ENCODE data around the gene WDR31. TPM values are rescaled to one million over a fixed set of nuclear protein-coding genes. Genes with fewer than 3 reads are reported as not detected.

WDR31 gene
- 1 to 10 TPM; 1.3 to 2.3 (median 1.8) TPM for total RNA-seq

DNA sequence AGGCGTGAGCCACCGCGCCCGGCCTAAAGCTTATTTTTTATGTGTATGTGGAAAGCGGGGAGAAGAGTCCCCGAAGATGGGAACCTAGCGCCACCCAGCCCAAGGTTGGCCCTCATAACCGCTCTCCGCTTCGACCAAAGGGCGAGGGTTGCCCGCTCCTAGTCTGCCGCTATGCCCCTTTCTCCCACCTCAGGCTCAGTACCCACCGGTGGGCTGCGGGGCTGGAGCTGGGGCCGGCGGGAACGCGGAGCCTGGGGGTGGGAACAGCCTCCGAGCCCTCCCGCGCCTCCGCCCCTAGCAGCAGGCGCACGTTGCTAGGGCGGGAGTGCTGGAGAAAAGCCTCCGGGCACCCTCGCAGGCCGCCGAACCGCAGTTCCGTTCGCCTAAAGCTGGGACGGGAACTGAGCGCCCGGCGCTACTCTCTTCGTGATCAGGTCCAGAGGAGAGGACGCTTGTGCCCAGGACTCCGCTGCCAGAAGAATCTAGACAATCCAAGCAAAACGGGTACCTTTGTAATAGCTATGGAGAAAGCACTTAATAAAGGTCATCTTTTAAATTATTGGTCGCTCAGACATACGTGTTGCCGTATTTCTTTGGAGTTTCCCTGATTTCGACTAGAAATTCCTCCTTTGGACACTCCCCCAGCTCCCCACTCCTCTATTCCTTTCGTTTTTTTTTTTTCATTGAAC lies at the start of gene WDR31:
Gene WDR31 (minus strand): TSS at position 265 of the 689 bp plus-strand sequence. CDS start 8,253 bp downstream, outside the sequence.
- 1 to 2% methylated on average over 26 to 44 of the region's 46 CpGs for WGBS, 2 donors
- intact Hi-C loops (cut with DNase I; ENCODE audit: low total_unique reads): no loop called here
- DNase-seq (ENCODE audit: low spot score in 2 of 2): peak; percentile 80 to 97

DNA sequence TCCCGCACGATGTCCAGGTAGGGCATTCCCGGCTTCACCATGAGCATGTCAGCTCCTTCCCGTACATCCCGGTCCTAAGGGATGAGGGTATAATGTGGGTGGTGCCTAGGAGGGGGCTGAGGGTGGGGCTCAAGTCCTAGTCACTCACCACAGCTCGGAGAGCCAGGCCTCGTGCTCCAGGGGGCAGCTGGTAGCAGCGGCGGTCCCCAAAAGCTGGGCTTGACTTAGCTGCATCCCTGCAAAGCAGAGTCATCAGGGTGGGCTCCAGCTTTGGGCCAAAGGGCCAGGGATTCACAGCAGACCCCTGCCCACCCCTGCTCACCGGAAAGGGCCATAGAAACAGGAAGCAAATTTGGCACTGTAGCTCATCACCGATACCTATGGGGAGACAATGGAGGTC lies 49.4 kb upstream of the WDR31 start:
- no peak overlapping the region for H3K4me3 ChIP-seq (ENCODE audit: low read depth, poor library complexity, severe bottlenecking)
- WGBS, 2 donors: 88 to 94% methylated on average over 10 to 11 of the region's 11 CpGs
- no peak for DNase-seq (ENCODE audit: low spot score in 2 of 2)
- intact Hi-C loops (cut with DNase I; ENCODE audit: low total_unique reads): no loop called here
- TF ChIP-seq CTCF (IDR thresholded peaks at IDR 0.05) (no peak), POLR2A (IDR thresholded peaks at IDR 0.05) (no peak)

More for the DNA sequence above, at the start of gene WDR31:
- TF ChIP-seq POLR2A (IDR thresholded peaks at IDR 0.05): no peak
- no peak for TF ChIP-seq CTCF (IDR thresholded peaks at IDR 0.05)
- peak within 1 kb of the TSS; percentile 57 for H3K4me3 ChIP-seq (ENCODE audit: low read depth, poor library complexity, severe bottlenecking)

GRCh38 chr9:113388833-113389232 lies 48.8 kb upstream of the WDR31 start:
- no peak for DNase-seq (ENCODE audit: low spot score in 2 of 2)
- 91 to 93% methylated on average over 13 of the region's 13 CpGs for WGBS, 2 donors
- H3K4me3 ChIP-seq (ENCODE audit: low read depth, poor library complexity, severe bottlenecking): no peak overlapping the region
- TF ChIP-seq CTCF (IDR thresholded peaks at IDR 0.05) (no peak), POLR2A (IDR thresholded peaks at IDR 0.05) (no peak)
- intact Hi-C loops (cut with DNase I; ENCODE audit: low total_unique reads): no loop called here

DNA sequence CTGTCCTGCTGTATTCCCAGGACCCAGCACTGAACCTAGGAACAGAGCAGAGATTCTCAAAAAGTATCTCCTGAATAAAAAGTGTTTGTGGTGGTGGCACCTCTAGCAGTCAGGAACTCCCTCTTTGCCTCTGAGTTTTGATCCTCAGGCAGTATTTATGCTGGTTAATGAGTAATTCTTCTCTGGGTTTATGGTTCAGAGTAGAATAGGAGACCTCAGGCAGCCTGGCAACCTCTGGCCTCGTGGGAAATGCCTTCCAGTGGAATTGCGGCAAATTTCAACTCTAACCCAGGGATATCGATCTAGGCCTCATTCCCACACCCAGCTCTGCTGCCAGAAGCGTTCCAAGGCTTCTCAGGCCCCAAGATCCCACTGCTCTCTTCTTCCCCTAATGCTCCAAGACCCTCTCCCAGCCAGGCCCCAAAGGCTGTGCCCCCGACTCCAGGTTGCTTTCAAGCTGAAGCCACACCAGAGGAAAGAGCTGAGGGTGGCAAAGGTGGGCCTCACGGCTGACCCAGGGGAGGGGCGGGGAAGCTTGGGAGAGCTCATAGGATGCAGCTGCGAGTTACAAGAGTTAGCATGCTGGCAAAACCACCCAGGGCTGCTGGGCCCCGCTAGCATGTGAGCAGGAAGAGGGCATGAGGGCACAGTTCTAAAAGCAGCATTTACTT lies 47.6 kb upstream of the WDR31 start:
- DNase-seq (ENCODE audit: low spot score in 2 of 2): no peak
- H3K4me3 ChIP-seq (ENCODE audit: low read depth, poor library complexity, severe bottlenecking): no peak overlapping the region
- intact Hi-C loops (cut with DNase I; ENCODE audit: low total_unique reads): no loop called here
- TF ChIP-seq CTCF (IDR thresholded peaks at IDR 0.05): no peak
- no peak for TF ChIP-seq POLR2A (IDR thresholded peaks at IDR 0.05)
- WGBS, 2 donors: 75 to 83% methylated on average over 9 of the region's 9 CpGs

DNA sequence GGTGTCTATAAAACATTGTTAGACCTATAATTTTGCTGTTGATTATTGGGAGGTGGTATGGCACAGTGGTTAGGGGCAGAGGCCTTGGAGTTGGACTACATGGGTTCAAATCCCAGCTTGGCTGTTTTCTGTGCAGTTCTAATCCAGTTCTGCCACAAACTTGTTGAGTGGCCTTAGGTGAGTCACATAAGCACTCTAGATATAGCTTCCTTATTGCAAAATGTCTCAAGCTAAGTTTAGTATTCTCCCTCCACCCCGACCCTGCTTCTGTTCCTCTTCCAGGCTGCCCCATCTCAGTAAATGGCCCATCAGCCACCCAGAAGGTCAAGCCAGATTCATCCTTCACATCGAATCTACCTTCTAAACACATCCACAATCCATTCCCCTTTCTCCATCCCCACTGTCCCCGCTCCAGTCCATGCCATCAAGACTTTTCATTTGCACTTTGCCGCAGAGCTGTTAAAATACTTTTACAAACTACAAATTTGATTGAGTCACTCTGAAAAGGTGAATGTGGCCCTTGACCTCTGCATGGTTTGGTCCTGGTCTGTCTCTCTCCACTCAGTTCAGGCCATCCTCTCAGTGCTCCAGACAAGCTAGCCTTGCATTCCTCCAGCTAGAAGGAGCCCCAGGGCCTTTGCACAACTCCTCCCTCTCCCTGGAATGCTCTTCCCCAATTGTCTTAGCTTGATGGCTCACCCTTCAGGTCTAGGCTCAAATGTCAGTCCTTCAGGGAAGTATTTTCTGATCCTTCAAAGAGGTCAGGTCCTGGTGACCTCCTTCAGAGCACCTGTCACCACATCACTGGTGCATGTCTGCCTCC lies 46.7 kb upstream of the WDR31 start:
- DNase-seq (ENCODE audit: low spot score in 2 of 2): no peak
- TF ChIP-seq CTCF (IDR thresholded peaks at IDR 0.05) (no peak), POLR2A (IDR thresholded peaks at IDR 0.05) (no peak)
- H3K4me3 ChIP-seq (ENCODE audit: low read depth, poor library complexity, severe bottlenecking): no peak overlapping the region
- 91 to 92% methylated on average over 4 of the region's 4 CpGs for WGBS, 2 donors
- intact Hi-C loops (cut with DNase I; ENCODE audit: low total_unique reads): no loop called here

Measured in lower leg skin (tissue), 4 donors.